Right atrium auricular region (tissue), 2 donors: Measurements from ENCODE around the gene LRMDA. TPM values are rescaled to one million over a fixed set of nuclear protein-coding genes. Genes with fewer than 3 reads are reported as not detected.

Source experiments
- DNase-seq: peaks from one replicate; pipeline ENCODE4 v3.0.0-alpha.2; 2019; ENCODE audit warnings: low spot score
- H3K27ac ChIP-seq, 2 donors: fragments of 200-600 bp; sonication (generic); 1 replicate in 1 of 2; 2 replicates in 1 of 2; pipeline ENCODE4 v1.5.1; 2016 to 2019
- H3K27me3 ChIP-seq, 2 donors: fragments of 200-600 bp; sonication (generic); one replicate each; pipeline versions ENCODE4 v1.5.1 to v1.6.0; 2017 to 2019
- H3K36me3 ChIP-seq: fragments of 200-600 bp; sonication (generic); one replicate; pipeline ENCODE4 v1.5.1; 2016
- H3K4me1 ChIP-seq, 2 donors: fragments of 200-600 bp; sonication (generic); one replicate each; pipeline versions ENCODE4 v1.5.1 to v1.6.0; 2017 to 2019
- H3K4me3 ChIP-seq, 2 donors: fragments of 200-600 bp; sonication (generic); 1 replicate in 1 of 2; 2 replicates in 1 of 2; pipeline ENCODE4 v1.5.1; 2017 to 2019; ENCODE audit warnings: mild to moderate bottlenecking in 1 of 2, moderate library complexity in 1 of 2
- H3K9me3 ChIP-seq, 2 donors: fragments of 200-600 bp; sonication (generic); one replicate each; pipeline ENCODE4 v1.5.1; 2019
- CTCF ChIP-seq, 2 donors: fragments of 200-600 bp; sonication (generic); IDR thresholded peaks; one replicate each; pipeline ENCODE4 v1.5.1; 2019; ENCODE audit warnings: antibody characterized with exemption in 2 of 2
- total RNA-seq, 2 donors: library from RNA; depleted of rRNA; stranded (reverse); fragments of >200 nt; gene quantifications; one replicate each; pipeline ENCODE4 v1.1.0, GENCODE V29; 2016

The LRMDA gene
- total RNA-seq, 2 donors from 2014 or later = 6.1 to 19.1 TPM

- DNase-seq = peak; percentile 65
- TF ChIP-seq CTCF (IDR thresholded peaks at IDR 0.05) = peak in 1 of 2 donors; percentile 13
- Histone ChIP-seq H3K9me3 (no peaks in the 10 kb centered on the region), H3K27me3 (no peaks in the 10 kb centered on the region), H3K27ac (peak overlapping the region; percentile 98 to 99), H3K36me3 (peaks cover 12% of the 10 kb centered on the region), H3K4me1 (peaks cover 0 to 51% of the 10 kb centered on the region in 2 donors), H3K4me3 (peak overlapping the region; percentile 91 to 97)
Observed at GRCh38 chr10:75400771-75401568, 30.5 kb upstream of the LRMDA start.

GRCh38 chr10:75401569-75402485, 29.6 kb upstream of the LRMDA start, which contains the start of gene ZNF503:
TSS of gene ZNF503 (minus strand) at chr10:75401764. CDS start at chr10:75401419, 345 bp downstream.
- H3K4me1 ChIP-seq = peaks cover 0 to 42% of the 10 kb centered on the region in 2 donors

GRCh38 chr10:75402486-75403143, 28.8 kb upstream of the LRMDA start:
- peaks cover 12% of the 10 kb centered on the region for H3K36me3 ChIP-seq
- H3K4me3 ChIP-seq = peak overlapping the region; percentile 91 to 97
- peaks cover 0 to 40% of the 10 kb centered on the region in 2 donors for H3K4me1 ChIP-seq
- peak overlapping the region; percentile 98 to 99 for H3K27ac ChIP-seq
- H3K9me3 ChIP-seq = no peaks in the 10 kb centered on the region
- TF ChIP-seq CTCF (IDR thresholded peaks at IDR 0.05) = no peak
- no peaks in the 10 kb centered on the region for H3K27me3 ChIP-seq
- no peak for DNase-seq

More at GRCh38 chr10:75401569-75402485, 29.6 kb upstream of the LRMDA start, which contains the start of gene ZNF503:
- Histone ChIP-seq H3K36me3 (peaks cover 12% of the 10 kb centered on the region), H3K4me3 (peak within 1 kb of the TSS; percentile 91 to 97), H3K27me3 (no peaks in the 10 kb centered on the region), H3K9me3 (no peaks in the 10 kb centered on the region), H3K27ac (peak within 1 kb of the TSS; percentile 98 to 99)
- peak; percentile 99 for DNase-seq
- peak in 1 of 2 donors; percentile 22 for TF ChIP-seq CTCF (IDR thresholded peaks at IDR 0.05)

GRCh38 chr10:75403144-75403938, 28.1 kb upstream of the LRMDA start:
- H3K27me3 ChIP-seq = no peaks in the 10 kb centered on the region
- TF ChIP-seq CTCF (IDR thresholded peaks at IDR 0.05) = no peak

More at GRCh38 chr10:75403144-75403938, 28.1 kb upstream of the LRMDA start:
- no peaks in the 10 kb centered on the region for H3K9me3 ChIP-seq
- peak; percentile 68 for DNase-seq
- peak overlapping the region; percentile 91 to 97 for H3K4me3 ChIP-seq
- H3K27ac ChIP-seq = peak overlapping the region; percentile 98 to 99
- peaks cover 0 to 42% of the 10 kb centered on the region in 2 donors for H3K4me1 ChIP-seq
- H3K36me3 ChIP-seq = peaks cover 12% of the 10 kb centered on the region
